ENCODE results near the gene TBC1D1.

DNA sequence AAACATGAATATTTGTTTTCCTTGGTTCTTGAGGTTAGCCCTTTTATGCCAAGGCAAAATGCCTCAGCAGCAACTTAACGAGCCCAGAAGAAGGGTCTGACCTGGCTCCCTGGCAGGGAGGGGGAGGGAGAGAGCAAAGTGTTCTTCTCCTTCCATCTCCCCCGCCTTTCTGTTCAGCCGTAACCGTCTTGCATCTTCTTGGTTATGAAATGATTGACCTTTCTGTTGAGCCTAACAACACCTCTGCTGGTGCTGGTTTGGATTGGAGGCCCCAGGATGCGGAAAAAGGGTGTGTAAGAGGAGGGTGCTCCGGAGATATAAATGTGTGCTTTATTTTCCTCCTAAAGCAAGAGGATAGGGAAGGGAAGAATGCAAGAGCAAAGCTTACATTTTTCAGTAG lies 114.0 kb downstream of the TBC1D1 start:
- TF ChIP-seq, protein P1, sequence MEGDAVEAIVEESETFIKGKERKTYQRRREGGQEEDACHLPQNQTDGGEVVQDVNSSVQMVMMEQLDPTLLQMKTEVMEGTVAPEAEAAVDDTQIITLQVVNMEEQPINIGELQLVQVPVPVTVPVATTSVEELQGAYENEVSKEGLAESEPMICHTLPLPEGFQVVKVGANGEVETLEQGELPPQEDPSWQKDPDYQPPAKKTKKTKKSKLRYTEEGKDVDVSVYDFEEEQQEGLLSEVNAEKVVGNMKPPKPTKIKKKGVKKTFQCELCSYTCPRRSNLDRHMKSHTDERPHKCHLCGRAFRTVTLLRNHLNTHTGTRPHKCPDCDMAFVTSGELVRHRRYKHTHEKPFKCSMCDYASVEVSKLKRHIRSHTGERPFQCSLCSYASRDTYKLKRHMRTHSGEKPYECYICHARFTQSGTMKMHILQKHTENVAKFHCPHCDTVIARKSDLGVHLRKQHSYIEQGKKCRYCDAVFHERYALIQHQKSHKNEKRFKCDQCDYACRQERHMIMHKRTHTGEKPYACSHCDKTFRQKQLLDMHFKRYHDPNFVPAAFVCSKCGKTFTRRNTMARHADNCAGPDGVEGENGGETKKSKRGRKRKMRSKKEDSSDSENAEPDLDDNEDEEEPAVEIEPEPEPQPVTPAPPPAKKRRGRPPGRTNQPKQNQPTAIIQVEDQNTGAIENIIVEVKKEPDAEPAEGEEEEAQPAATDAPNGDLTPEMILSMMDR (optimal IDR thresholded peaks at IDR 0.05 in 1 of 3, IDR thresholded peaks at IDR 0.05 in 1 of 3, conservative IDR thresholded peaks at IDR 0.05 in 1 of 3; ENCODE audit: extremely low read depth in 1 of 3, insufficient read depth in 2 of 3, low read length in 3 of 3): no peak
- TF ChIP-seq EZH2 (IDR thresholded peaks at IDR 0.05; ENCODE audit: low read length): no peak

All from keratinocyte (primary cell).